HPDE6-E6E7 (cell line): ENCODE results near the gene C9orf72.
"Not testable (repeated sequence)": the region's sequence is repeated elsewhere in the genome, so short reads cannot be mapped to it uniquely, and the experiment has no call there.

Source experiments
- DNase-seq: peaks from one replicate; pipeline ENCODE4 v3.0.0; 2011; ENCODE audit warnings: missing footprints; ENCODE audit errors: extremely low spot score

Gene C9orf72

GRCh38 chr9:27572918-27573633 is at the start of gene C9orf72:
TSS of gene C9orf72 (minus strand) at chr9:27573481. CDS start at chr9:27567120, 6,361 bp downstream.
- peak; percentile 67 for DNase-seq

- no peak for DNase-seq
These were observed 49.5 kb upstream of the C9orf72 start for GRCh38 chr9:27622693-27623340.

- DNase-seq: no peak
These were observed 46.5 kb upstream of the C9orf72 start for GRCh38 chr9:27619743-27620142.

GRCh38 chr9:27618066-27618465 is 44.8 kb upstream of the C9orf72 start:
- no peak for DNase-seq

- DNase-seq: no peak
These were observed 41.3 kb upstream of the C9orf72 start for GRCh38 chr9:27614551-27614950.

- DNase-seq: not testable (repeated sequence)
These were observed 38.8 kb upstream of the C9orf72 start for GRCh38 chr9:27612036-27612435.

- DNase-seq: no peak
These were observed 37.3 kb upstream of the C9orf72 start for GRCh38 chr9:27610622-27611021.

GRCh38 chr9:27602954-27603353 is 29.7 kb upstream of the C9orf72 start:
- no peak for DNase-seq

- DNase-seq: no peak
These were observed 29.0 kb upstream of the C9orf72 start for GRCh38 chr9:27602142-27602861.

GRCh38 chr9:27601396-27601795 is 28.1 kb upstream of the C9orf72 start:
- no peak for DNase-seq

- no peak for DNase-seq
These were observed 27.0 kb upstream of the C9orf72 start for GRCh38 chr9:27600256-27600655.

- no peak for DNase-seq
These were observed 26.6 kb upstream of the C9orf72 start for GRCh38 chr9:27599870-27600238.

- no peak for DNase-seq
These were observed 26.0 kb upstream of the C9orf72 start for GRCh38 chr9:27599102-27599869.

- no peak for DNase-seq
These were observed 22.5 kb upstream of the C9orf72 start for GRCh38 chr9:27595733-27596132.

GRCh38 chr9:27591672-27592071 is 18.4 kb upstream of the C9orf72 start:
- no peak for DNase-seq

- no peak for DNase-seq
These were observed 17.8 kb upstream of the C9orf72 start for GRCh38 chr9:27591093-27591492.

- no peak for DNase-seq
These were observed 17.4 kb upstream of the C9orf72 start for GRCh38 chr9:27590651-27591050.

GRCh38 chr9:27589462-27589861 is 16.2 kb upstream of the C9orf72 start:
- no peak for DNase-seq

GRCh38 chr9:27586304-27586703 is 13.0 kb upstream of the C9orf72 start:
- DNase-seq: no peak

- no peak for DNase-seq
These were observed 11.7 kb upstream of the C9orf72 start for GRCh38 chr9:27584931-27585330.

- no peak for DNase-seq
These were observed 9.5 kb upstream of the C9orf72 start for GRCh38 chr9:27582794-27583193.

- no peak for DNase-seq
These were observed 8.5 kb upstream of the C9orf72 start for GRCh38 chr9:27581826-27582225.
